ENCODE measurements around the gene ETV7.

DNA sequence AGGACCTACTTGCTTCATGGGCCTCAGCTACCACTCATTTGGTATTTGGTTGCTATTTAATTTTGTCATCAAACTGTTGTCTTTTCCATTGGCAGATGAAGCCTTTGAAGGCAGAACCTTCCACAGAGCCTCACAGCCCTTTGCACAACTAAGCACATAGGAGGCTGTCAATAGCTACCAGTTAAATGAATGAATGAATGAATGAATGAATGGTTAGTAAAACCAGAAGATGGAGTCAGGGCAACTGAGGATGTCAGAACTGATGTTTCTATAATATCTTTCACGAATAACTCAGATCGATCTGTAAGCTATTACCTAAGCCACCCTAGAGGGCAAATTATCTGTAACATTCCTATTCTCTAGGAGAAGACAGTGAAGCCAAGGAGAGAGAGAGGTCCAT, 69.8 kb downstream of the ETV7 start:
- TF ChIP-seq, protein P1, sequence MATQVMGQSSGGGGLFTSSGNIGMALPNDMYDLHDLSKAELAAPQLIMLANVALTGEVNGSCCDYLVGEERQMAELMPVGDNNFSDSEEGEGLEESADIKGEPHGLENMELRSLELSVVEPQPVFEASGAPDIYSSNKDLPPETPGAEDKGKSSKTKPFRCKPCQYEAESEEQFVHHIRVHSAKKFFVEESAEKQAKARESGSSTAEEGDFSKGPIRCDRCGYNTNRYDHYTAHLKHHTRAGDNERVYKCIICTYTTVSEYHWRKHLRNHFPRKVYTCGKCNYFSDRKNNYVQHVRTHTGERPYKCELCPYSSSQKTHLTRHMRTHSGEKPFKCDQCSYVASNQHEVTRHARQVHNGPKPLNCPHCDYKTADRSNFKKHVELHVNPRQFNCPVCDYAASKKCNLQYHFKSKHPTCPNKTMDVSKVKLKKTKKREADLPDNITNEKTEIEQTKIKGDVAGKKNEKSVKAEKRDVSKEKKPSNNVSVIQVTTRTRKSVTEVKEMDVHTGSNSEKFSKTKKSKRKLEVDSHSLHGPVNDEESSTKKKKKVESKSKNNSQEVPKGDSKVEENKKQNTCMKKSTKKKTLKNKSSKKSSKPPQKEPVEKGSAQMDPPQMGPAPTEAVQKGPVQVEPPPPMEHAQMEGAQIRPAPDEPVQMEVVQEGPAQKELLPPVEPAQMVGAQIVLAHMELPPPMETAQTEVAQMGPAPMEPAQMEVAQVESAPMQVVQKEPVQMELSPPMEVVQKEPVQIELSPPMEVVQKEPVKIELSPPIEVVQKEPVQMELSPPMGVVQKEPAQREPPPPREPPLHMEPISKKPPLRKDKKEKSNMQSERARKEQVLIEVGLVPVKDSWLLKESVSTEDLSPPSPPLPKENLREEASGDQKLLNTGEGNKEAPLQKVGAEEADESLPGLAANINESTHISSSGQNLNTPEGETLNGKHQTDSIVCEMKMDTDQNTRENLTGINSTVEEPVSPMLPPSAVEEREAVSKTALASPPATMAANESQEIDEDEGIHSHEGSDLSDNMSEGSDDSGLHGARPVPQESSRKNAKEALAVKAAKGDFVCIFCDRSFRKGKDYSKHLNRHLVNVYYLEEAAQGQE (IDR thresholded peaks at IDR 0.05; ENCODE audit: low read depth), result no peak
- TF ChIP-seq, protein P2, sequence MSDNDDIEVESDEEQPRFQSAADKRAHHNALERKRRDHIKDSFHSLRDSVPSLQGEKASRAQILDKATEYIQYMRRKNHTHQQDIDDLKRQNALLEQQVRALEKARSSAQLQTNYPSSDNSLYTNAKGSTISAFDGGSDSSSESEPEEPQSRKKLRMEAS (IDR thresholded peaks at IDR 0.05), result no peak
- TF ChIP-seq FOXM1 (IDR thresholded peaks at IDR 0.05; ENCODE audit: borderline replicate concordance, low read depth) (no peak), CEBPB (IDR thresholded peaks at IDR 0.05) (no peak), EP300 (IDR thresholded peaks at IDR 0.05; ENCODE audit: borderline replicate concordance) (no peak), YY1 (IDR thresholded peaks at IDR 0.05; ENCODE audit: low read depth) (no peak)
